GM10266 (cell line): Measurements from ENCODE around the gene CRYGS.

ENCODE experiments used
- DNase-seq: peaks from one replicate; pipeline ENCODE4 v3.0.0; 2012; ENCODE audit errors: extremely low spot score
- CTCF ChIP-seq: IDR thresholded peaks from 2 replicates; pipeline ENCODE4 v1.5.1; 2012; ENCODE audit warnings: mild to moderate bottlenecking, low read depth; ENCODE audit not compliant: control insufficient read depth, insufficient read depth; ENCODE audit errors: missing control alignments

Gene CRYGS

GRCh38 chr3:186524616-186525015 is 19.6 kb downstream of the CRYGS start:
- no peak for TF ChIP-seq CTCF

GRCh38 chr3:186523434-186523833 is 20.7 kb downstream of the CRYGS start:
- DNase-seq: no peak
- TF ChIP-seq CTCF: no peak

More at GRCh38 chr3:186524616-186525015, 19.6 kb downstream of the CRYGS start:
- DNase-seq: no peak

- no peak for DNase-seq
- TF ChIP-seq CTCF: no peak
Observed at GRCh38 chr3:186523022-186523421, 21.2 kb downstream of the CRYGS start.

- peak; percentile 55 for DNase-seq
- TF ChIP-seq CTCF: no peak
Observed at GRCh38 chr3:186520957-186521842, 23.0 kb downstream of the CRYGS start.

- DNase-seq: no peak
- TF ChIP-seq CTCF: no peak
Observed at GRCh38 chr3:186520431-186520830, 23.7 kb downstream of the CRYGS start.

GRCh38 chr3:186519021-186519658 is 25.0 kb downstream of the CRYGS start:
- TF ChIP-seq CTCF: no peak
- DNase-seq: no peak

- no peak for TF ChIP-seq CTCF
Observed at GRCh38 chr3:186517218-186517617, 27.0 kb downstream of the CRYGS start.

More at GRCh38 chr3:186517218-186517617, 27.0 kb downstream of the CRYGS start:
- DNase-seq: no peak
